Esophagus squamous epithelium (tissue), 4 donors: ENCODE data around the gene PHACTR3.

Source experiments
- CTCF ChIP-seq, 6 experiments: fragments of 450-650 bp in 4 of 6; fragments of 200-600 bp in 2 of 6; sonication (generic) in 2 of 6; IDR thresholded peaks; one replicate each; pipeline ENCODE4 v1.5.1; 2016 to 2019; ENCODE audit warnings: antibody characterized with exemption in 6 of 6, mild to moderate bottlenecking in 4 of 6, moderate library complexity in 4 of 6
- POLR2A ChIP-seq, 4 donors: fragments of 450-650 bp; IDR thresholded peaks; one replicate each; pipeline ENCODE4 v1.6.1; 2017; ENCODE audit warnings: antibody characterized with exemption in 4 of 4, mild to moderate bottlenecking in 4 of 4, moderate library complexity in 3 of 4

DNA sequence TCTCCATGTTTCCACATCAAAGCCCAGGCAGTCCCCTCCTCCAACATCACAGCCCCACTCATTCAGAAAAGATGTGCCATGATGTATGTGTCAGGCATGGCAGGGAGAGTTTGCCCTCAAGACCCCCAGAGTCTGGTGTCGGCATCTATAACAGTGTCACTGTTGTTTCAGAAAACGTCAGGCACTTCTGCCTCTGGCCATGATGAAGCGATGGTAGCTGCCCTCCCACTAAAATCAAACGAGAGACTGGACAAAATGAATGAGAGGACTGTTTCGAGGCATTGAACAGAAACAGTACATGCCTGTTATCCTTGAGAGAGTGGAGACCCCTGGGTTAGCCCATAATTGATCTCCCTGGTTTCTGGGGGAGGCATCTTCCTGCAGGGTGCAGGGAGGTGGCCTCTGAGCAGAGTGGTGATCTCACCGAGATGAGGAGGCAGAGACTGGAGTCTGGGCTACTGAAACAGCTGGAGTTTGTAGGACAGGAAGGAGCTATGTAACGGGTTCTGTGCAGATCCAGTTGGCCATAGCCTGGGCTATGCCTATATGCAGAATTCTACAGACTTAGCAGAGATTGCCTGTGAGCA lies 184.6 kb downstream of the PHACTR3 start:
- TF ChIP-seq CTCF (IDR thresholded peaks at IDR 0.05) (no peak), POLR2A (IDR thresholded peaks at IDR 0.05) (no peak)
